ENCODE data around the gene POU2AF1.
A peak's percentile ranks its signal among the peaks of the same experiment; 100 is the strongest.

Gene POU2AF1, protein sequence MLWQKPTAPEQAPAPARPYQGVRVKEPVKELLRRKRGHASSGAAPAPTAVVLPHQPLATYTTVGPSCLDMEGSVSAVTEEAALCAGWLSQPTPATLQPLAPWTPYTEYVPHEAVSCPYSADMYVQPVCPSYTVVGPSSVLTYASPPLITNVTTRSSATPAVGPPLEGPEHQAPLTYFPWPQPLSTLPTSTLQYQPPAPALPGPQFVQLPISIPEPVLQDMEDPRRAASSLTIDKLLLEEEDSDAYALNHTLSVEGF

GRCh38 chr11:111378861-111379601 lies at the start of gene POU2AF1:
Gene POU2AF1, minus strand, starts transcription at chr11:111379275. Its CDS starts 98 bp downstream, at chr11:111379177.
- peak; percentile 42 to 54 (median 54) for DNase-seq (ENCODE audit: low read depth in 2 of 3, low spot score in 2 of 3)

GRCh38 chr11:111428113-111428876 lies 49.2 kb upstream of the POU2AF1 start:
- DNase-seq (ENCODE audit: low read depth in 2 of 3, low spot score in 2 of 3): no peak

DNA sequence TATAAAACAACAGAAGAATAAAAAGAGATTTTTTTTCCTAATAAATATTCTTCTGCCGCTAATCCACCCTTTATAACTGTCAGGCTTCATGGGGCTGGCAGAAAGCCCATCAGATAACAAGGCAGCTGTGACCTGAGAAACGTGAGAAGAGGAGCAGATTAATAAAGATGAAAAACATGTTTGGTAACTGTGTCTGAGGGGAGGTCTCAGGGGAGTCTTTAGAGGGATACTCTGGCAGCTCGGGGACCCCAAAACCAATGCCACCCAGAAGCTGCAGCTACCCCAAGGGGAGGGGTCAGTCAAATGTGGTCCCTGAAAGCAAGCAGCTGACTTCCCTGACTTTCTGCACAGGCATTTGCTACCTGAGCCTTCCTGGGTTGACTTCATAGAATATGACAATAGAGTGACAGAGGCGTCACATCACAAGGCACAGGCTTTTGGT lies 48.4 kb upstream of the POU2AF1 start:
- DNase-seq (ENCODE audit: low read depth in 2 of 3, low spot score in 2 of 3): no peak

- DNase-seq (ENCODE audit: low read depth in 2 of 3, low spot score in 2 of 3): no peak
Observed at GRCh38 chr11:111426617-111427016, 47.5 kb upstream of the POU2AF1 start.

DNA sequence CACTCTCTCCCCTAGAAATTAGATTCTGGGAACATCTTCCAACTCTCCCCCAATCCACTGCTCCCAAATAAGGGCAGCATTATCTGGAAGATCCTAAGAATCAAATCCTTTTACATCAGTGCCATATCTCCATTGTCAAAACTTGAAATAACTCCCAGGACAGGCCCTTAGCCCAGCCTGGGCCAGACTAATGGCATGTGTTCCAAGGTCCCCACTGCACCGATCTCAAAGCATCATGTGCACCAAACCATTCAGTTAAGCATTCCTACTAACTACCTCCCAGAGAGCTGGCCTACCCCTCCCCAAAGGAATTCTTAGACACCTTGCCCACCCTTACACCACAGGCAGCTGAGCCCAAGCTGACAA lies 44.2 kb upstream of the POU2AF1 start:
- no peak for DNase-seq (ENCODE audit: low read depth in 2 of 3, low spot score in 2 of 3)

- DNase-seq (ENCODE audit: low read depth in 2 of 3, low spot score in 2 of 3): peak in 1 of 3 experiments; percentile 38
Observed at GRCh38 chr11:111422494-111423249, 43.6 kb upstream of the POU2AF1 start.

- DNase-seq (ENCODE audit: low read depth in 2 of 3, low spot score in 2 of 3): no peak
Observed at GRCh38 chr11:111421251-111421650, 42.2 kb upstream of the POU2AF1 start.

DNA sequence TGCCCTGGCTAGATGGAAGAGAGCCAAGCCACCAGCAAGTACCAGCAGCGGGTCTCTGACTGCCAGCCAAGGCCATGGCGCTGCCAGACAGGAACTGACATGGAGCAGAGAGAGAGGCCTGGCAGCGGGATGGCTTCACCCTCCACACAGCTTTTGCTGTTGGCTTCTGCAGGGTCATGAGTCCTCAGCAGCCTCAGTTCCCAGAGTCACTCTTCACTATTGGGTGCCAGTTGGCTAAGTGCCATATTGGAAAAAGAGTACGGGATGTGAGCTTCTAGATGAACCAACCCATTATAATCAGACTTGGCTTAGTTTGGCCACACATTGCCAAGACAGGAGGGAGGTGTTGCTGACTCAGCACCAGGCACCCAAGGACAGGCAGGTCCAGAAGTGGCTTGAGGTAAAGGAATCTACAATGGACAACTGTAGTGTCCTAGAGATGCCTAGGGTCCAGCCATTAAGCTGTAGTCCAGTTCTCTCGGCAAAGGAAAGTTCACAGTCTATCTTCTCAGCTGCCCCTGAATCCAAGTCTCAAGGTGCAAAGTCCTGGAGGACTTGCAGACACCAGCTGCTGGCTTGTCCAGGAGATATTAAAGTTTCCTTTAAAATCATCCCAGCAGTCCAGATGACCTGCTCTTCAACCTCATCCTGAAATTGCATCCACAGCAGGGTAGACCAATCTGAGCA lies 40.7 kb upstream of the POU2AF1 start:
- DNase-seq (ENCODE audit: low read depth in 2 of 3, low spot score in 2 of 3): no peak

GRCh38 chr11:111419181-111419580 lies 40.1 kb upstream of the POU2AF1 start:
- no peak for DNase-seq (ENCODE audit: low read depth in 2 of 3, low spot score in 2 of 3)

DNA sequence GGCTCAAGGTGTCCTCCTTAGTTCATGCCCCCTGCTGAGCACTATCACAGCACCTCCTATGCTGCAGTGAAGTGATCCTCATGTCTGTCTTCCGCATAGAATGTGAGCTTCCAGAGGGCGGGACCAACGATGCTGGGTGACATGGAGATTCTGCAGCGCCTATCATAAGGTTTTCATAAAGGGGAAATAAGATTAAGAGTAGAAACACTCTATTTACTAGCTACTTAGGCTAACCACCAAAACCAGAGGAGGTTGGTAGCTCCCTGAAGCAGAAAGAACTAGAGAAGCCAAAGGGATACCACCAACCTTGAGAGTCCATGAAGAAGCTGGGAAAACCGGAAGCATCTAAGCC lies 39.3 kb upstream of the POU2AF1 start:
- no peak for DNase-seq (ENCODE audit: low read depth in 2 of 3, low spot score in 2 of 3)

GRCh38 chr11:111417766-111418435 lies 38.8 kb upstream of the POU2AF1 start:
- DNase-seq (ENCODE audit: low read depth in 2 of 3, low spot score in 2 of 3): no peak

DNA sequence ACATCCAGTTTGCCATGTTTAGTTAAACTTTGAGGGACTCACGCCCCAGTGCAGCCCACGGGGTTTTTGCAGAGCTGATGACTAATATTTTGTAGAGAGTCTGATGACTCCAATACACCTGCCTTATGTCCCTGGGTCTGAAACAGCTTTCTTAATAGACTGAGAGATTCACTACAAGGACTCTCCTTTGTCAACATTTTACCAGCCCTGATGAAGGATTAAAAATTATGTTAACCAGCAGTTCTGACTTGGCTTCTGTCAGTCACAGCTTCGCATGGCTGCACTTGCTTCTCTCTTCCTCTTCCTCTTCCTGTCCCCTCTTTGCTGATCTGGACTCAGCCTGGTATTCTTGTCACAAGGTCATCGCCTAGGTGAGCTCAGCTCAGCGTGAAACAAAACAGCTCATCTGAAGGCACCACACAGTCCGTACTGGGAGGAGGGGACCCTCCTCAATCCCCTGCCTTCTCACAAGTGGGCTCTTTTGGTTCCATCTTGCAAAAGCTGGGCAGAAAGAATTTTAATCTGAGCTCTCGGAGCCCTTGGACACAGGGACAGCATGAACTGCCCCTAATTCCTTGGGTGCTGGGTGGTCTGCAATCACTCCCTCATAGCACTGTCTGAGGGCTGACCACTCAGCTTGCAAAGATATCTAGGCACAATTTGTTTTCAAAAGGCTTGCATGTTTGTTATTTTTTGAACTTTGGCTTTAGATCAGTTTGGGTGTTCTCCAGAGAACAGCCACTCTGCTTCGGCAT lies 38.1 kb upstream of the POU2AF1 start:
- DNase-seq (ENCODE audit: low read depth in 2 of 3, low spot score in 2 of 3): no peak

DNA sequence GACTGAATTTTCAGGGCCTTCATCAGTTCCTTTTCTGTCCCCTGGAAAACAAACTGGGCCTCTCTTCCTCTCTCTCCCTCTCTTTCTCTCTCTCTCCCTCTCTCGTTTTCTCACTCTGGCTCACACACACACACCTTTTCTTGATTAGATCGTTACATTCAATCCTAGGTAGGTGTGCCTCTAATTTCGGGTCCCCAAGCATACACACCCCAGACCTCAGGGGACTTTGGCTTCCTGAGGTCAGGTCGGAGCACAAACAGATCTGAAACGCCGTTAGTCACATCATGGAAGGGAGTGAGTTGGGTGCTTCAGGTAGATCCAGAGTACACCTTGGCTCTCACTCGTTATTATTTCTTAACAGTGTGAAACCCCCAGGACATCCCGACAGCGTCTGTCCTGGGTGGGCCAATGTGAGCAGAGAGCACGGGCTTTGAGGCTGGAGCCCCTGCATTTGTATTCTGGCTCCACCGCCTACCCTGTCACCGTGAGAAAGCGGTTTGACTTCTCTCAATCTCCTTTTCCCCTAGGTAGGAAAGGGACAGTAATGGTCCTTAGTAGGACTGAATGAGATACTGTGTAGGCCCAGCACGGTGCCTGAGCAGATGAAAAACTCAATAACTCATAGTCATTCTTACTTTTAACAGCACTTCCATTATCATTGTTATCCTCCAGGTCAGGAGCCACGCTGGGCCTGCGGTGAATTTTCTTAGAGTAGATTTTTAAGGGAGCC lies 37.3 kb upstream of the POU2AF1 start:
- no peak for DNase-seq (ENCODE audit: low read depth in 2 of 3, low spot score in 2 of 3)

DNA sequence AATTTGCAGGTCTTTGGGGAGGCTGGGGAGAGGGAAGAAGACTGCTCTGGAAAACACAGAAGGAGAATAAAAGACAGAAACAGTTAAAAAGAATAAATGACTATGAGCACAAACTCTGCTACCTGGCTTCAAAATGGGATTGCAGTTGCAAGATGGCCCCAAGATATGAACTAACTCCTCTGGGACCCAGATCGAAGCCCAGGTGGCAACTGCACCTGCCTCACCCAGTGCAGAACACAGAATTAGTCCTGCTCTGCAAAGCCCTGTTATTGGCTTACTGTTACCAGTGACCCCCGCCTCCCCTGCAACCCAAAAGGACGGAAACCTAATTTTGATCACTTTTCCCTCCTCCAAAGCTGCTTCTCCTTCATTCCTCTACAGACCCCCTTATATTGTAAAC lies 35.9 kb upstream of the POU2AF1 start:
- DNase-seq (ENCODE audit: low read depth in 2 of 3, low spot score in 2 of 3): no peak

DNA sequence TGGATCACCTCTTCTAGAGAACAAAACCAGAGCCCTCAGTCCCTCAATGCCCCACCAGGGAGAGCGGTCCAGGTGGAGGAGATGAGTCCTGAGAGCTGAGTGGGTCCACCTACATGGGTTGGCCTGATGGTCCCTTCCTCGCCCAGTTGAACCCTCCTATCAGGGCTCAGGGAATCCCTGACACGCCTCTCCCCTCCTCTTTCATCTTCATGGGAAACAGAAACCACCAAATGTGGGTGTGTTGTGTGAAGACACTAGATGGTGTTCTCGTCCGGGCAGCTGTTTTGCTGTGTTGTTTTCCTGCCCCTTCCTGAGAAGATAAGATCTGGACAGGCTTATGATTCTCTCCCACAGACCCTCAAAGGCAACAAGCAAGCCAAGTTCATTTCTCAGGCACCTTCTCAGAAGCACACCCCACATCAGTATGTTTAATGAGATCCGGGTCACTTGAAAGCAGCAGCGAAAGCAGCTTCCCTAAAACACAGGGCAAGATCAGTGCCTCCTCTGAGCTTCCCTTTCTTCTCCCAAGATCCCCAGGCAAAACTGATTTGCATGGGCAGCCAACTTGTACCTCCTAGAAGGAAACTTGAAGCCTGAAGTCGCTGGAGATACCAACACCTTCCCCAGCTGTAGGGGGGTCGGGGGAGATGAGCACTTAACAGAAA lies 35.3 kb upstream of the POU2AF1 start:
- DNase-seq (ENCODE audit: low read depth in 2 of 3, low spot score in 2 of 3): no peak

GRCh38 chr11:111413849-111414248 lies 34.8 kb upstream of the POU2AF1 start:
- no peak for DNase-seq (ENCODE audit: low read depth in 2 of 3, low spot score in 2 of 3)

DNA sequence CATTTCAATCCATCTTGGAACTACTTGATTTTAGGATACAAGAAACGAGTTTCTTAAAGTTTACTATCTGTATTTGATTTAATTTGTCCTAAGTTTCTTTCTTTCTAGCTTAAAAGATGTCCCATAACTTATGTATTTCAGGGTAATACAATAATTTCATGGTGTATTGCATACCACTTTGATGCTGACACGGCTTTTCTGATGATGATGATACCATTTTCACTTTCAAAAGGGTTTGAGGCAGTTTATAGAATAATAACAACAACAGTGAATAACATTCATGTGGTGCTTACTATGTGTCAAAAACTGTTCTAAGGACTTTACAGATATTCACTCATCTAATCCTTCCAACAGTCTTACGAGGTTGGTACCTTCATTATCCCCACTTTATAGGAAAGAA lies 33.2 kb upstream of the POU2AF1 start:
- DNase-seq (ENCODE audit: low read depth in 2 of 3, low spot score in 2 of 3): no peak

GRCh38 chr11:111411456-111411855 lies 32.4 kb upstream of the POU2AF1 start:
- no peak for DNase-seq (ENCODE audit: low read depth in 2 of 3, low spot score in 2 of 3)
